C1 segment of cervical spinal cord (tissue), 14 donors: ENCODE measurements around the gene RNF113B.

Experiments used
- DNase-seq, 14 donors: peaks; one replicate each; lab custom pipeline; 2025; lab: John Stamatoyannopoulos, UW

The RNF113B gene

GRCh38 chr13:98176777-98177608, at the start of gene RNF113B:
Gene RNF113B, minus strand, starts transcription at chr13:98177269. Its CDS starts 33 bp downstream, at chr13:98177236.
- DNase-seq: no peak

GRCh38 chr13:98226496-98226895, 49.4 kb upstream of the RNF113B start:
- DNase-seq: no peak

- peak in 7 of 14 donors; percentile 17 to 67 (median 37) for DNase-seq
Observed at GRCh38 chr13:98225036-98225940, 48.2 kb upstream of the RNF113B start.

- no peak for DNase-seq
Observed at GRCh38 chr13:98224557-98224956, 47.5 kb upstream of the RNF113B start.

GRCh38 chr13:98223741-98224140, 46.7 kb upstream of the RNF113B start:
- DNase-seq: no peak

GRCh38 chr13:98222816-98223215, 45.7 kb upstream of the RNF113B start:
- no peak for DNase-seq

GRCh38 chr13:98222081-98222554, 45.0 kb upstream of the RNF113B start:
- no peak for DNase-seq

- no peak for DNase-seq
Observed at GRCh38 chr13:98221234-98221633, 44.2 kb upstream of the RNF113B start.

- no peak for DNase-seq
Observed at GRCh38 chr13:98220271-98220791, 43.3 kb upstream of the RNF113B start.

GRCh38 chr13:98219685-98220084, 42.6 kb upstream of the RNF113B start:
- DNase-seq: no peak

GRCh38 chr13:98217597-98217996, 40.5 kb upstream of the RNF113B start:
- DNase-seq: no peak

- DNase-seq: no peak
Observed at GRCh38 chr13:98216711-98217285, 39.7 kb upstream of the RNF113B start.

GRCh38 chr13:98216135-98216565, 39.1 kb upstream of the RNF113B start:
- peak in 9 of 14 donors; percentile 6 to 55 (median 23) for DNase-seq

GRCh38 chr13:98215508-98215907, 38.4 kb upstream of the RNF113B start:
- no peak for DNase-seq

- no peak for DNase-seq
Observed at GRCh38 chr13:98214707-98215106, 37.6 kb upstream of the RNF113B start.

- DNase-seq: no peak
Observed at GRCh38 chr13:98214008-98214643, 37.1 kb upstream of the RNF113B start.

- DNase-seq: no peak
Observed at GRCh38 chr13:98213354-98213753, 36.3 kb upstream of the RNF113B start.

GRCh38 chr13:98212763-98213162, 35.7 kb upstream of the RNF113B start:
- no peak for DNase-seq

- no peak for DNase-seq
Observed at GRCh38 chr13:98208606-98209005, 31.5 kb upstream of the RNF113B start.

GRCh38 chr13:98207416-98207815, 30.3 kb upstream of the RNF113B start:
- no peak for DNase-seq

GRCh38 chr13:98206946-98207345, 29.9 kb upstream of the RNF113B start:
- no peak for DNase-seq
